NCI-H2227 (cell line): ENCODE results near the gene C17orf107.
"Not testable (repeated sequence)": the region's sequence is repeated elsewhere in the genome, so short reads cannot be mapped to it uniquely, and the experiment has no call there.

Experiments used
- DNase-seq: peaks from one replicate; lab custom pipeline; 2025; ENCODE audit not compliant: unreplicated experiment; lab: John Stamatoyannopoulos, UW

The C17orf107 gene

GRCh38 chr17:4899341-4900230, at the start of gene C17orf107:
Gene C17orf107, plus strand, starts transcription at chr17:4899536. Its CDS starts 227 bp downstream, at chr17:4899763.
- no peak for DNase-seq

- DNase-seq: no peak
Observed at GRCh38 chr17:4850246-4850645, 49.1 kb upstream of the C17orf107 start.

- DNase-seq: no peak
Observed at GRCh38 chr17:4851084-4851483, 48.3 kb upstream of the C17orf107 start.

GRCh38 chr17:4852567-4853207, 46.6 kb upstream of the C17orf107 start:
- no peak for DNase-seq

GRCh38 chr17:4853208-4853671, 46.1 kb upstream of the C17orf107 start:
- no peak for DNase-seq

GRCh38 chr17:4854111-4854681, 45.1 kb upstream of the C17orf107 start:
- DNase-seq: peak; percentile 13

GRCh38 chr17:4856271-4856936, 42.9 kb upstream of the C17orf107 start:
- DNase-seq: no peak

- no peak for DNase-seq
Observed at GRCh38 chr17:4856937-4857314, 42.4 kb upstream of the C17orf107 start.

- DNase-seq: not testable (repeated sequence)
Observed at GRCh38 chr17:4857347-4857746, 42.0 kb upstream of the C17orf107 start.

- DNase-seq: no peak
Observed at GRCh38 chr17:4858068-4858881, 41.1 kb upstream of the C17orf107 start.

GRCh38 chr17:4858882-4859260, 40.5 kb upstream of the C17orf107 start:
- no peak for DNase-seq

- no peak for DNase-seq
Observed at GRCh38 chr17:4859816-4860625, 39.3 kb upstream of the C17orf107 start.

GRCh38 chr17:4860651-4861050, 38.7 kb upstream of the C17orf107 start:
- DNase-seq: no peak

- DNase-seq: no peak
Observed at GRCh38 chr17:4861052-4861451, 38.3 kb upstream of the C17orf107 start.

GRCh38 chr17:4862720-4863119, 36.6 kb upstream of the C17orf107 start:
- DNase-seq: no peak

- DNase-seq: no peak
Observed at GRCh38 chr17:4863321-4863720, 36.0 kb upstream of the C17orf107 start.

GRCh38 chr17:4867535-4867934, 31.8 kb upstream of the C17orf107 start:
- not testable (repeated sequence) for DNase-seq

- DNase-seq: not testable (repeated sequence)
Observed at GRCh38 chr17:4869058-4869998, 30.0 kb upstream of the C17orf107 start.

- DNase-seq: no peak
Observed at GRCh38 chr17:4870855-4871254, 28.5 kb upstream of the C17orf107 start.
